Keratinocyte (primary cell): ENCODE measurements around the gene LPAR3.

Experiments
- EZH2 ChIP-seq: IDR thresholded peaks from one replicate; pipeline ENCODE4 v1.6.1; 2012; ENCODE audit warnings: inconsistent platforms, mild to moderate bottlenecking, low read length, moderate library complexity
- TF ChIP-seq, protein P1 (sequence below), 3 experiments: IDR thresholded peaks in 1 of 3; conservative IDR thresholded peaks in 1 of 3; optimal IDR thresholded peaks in 1 of 3; 2 replicates in 2 of 3; 3 replicates in 1 of 3; pipeline versions ENCODE3 to v1.5.1; 2011; ENCODE audit warnings: low read length in 3 of 3, mild to moderate bottlenecking in 3 of 3, moderate library complexity in 2 of 3, control low read depth in 1 of 3, inconsistent platforms in 1 of 3; ENCODE audit not compliant: insufficient read depth in 2 of 3; ENCODE audit errors: extremely low read depth in 1 of 3

DNA sequence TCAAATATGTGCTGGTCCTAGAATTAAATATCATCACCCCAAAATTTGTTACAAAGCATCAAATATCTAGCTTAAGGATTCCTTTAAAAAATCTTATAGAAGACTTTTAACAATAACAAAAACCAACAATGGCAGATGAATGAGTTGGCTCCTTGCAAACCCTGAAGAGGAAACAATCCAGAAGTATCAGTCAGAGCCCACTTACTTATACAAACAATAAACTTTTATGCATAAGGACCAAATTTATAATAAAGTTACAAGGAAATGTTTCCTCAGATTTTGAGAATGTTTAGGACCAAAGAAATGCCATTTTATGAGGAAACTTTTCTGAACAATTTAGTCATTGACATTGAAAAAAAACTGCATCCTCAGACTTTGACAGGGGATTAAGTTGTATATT is 52.7 kb downstream of the LPAR3 start:
- TF ChIP-seq, protein P1, sequence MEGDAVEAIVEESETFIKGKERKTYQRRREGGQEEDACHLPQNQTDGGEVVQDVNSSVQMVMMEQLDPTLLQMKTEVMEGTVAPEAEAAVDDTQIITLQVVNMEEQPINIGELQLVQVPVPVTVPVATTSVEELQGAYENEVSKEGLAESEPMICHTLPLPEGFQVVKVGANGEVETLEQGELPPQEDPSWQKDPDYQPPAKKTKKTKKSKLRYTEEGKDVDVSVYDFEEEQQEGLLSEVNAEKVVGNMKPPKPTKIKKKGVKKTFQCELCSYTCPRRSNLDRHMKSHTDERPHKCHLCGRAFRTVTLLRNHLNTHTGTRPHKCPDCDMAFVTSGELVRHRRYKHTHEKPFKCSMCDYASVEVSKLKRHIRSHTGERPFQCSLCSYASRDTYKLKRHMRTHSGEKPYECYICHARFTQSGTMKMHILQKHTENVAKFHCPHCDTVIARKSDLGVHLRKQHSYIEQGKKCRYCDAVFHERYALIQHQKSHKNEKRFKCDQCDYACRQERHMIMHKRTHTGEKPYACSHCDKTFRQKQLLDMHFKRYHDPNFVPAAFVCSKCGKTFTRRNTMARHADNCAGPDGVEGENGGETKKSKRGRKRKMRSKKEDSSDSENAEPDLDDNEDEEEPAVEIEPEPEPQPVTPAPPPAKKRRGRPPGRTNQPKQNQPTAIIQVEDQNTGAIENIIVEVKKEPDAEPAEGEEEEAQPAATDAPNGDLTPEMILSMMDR (optimal IDR thresholded peaks at IDR 0.05 in 1 of 3, IDR thresholded peaks at IDR 0.05 in 1 of 3, conservative IDR thresholded peaks at IDR 0.05 in 1 of 3; ENCODE audit: extremely low read depth in 1 of 3, insufficient read depth in 2 of 3, low read length in 3 of 3): no peak
- TF ChIP-seq EZH2: no peak
